ENCODE measurements around the gene KRTAP29-1.

DNA sequence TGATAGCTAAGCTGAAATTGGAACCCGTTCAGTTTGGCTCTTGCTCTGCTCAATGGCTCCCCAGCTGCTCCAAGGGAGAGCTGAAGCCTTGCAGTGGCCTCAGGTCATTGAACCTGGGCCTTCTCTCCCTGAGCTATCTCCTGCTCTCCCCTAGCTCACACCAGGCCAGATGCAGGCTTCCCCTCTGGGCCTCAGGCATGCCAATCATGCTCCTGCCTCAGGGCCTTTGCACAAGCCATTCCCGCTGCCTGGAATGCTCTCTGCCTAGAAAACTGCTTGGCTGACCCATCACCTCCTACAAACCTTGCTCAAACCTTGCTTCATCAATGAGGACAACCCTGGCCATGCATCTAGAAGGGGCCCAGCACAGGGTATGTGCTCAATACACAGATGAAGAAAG is 29.6 kb upstream of the KRTAP29-1 start:
- TF ChIP-seq CTCF (IDR thresholded peaks at IDR 0.05; ENCODE audit: low read depth, low read length, poor library complexity, severe bottlenecking) (no peak), EZH2phosphoT487 (IDR thresholded peaks at IDR 0.05; ENCODE audit: borderline replicate concordance, low read length) (no peak)

Data from DOHH2 (cell line).